Measurements from ENCODE around the gene GABRR3. TPM values are rescaled to one million over a fixed set of nuclear protein-coding genes. Genes with fewer than 3 reads are reported as not detected.

The GABRR3 gene
- total RNA-seq, 1 donor from 2014 or later: not detected

GRCh38 chr3:97950360-97950759 is 84.8 kb downstream of the GABRR3 start:
- H3K36me3 Mint-ChIP-seq (ENCODE audit: low read depth, unreplicated experiment): peaks cover 14% of the 10 kb centered on the region
- H3K4me3 Mint-ChIP-seq (ENCODE audit: unreplicated experiment): no peak overlapping the region
- TF ChIP-seq CTCF (IDR thresholded peaks at IDR 0.05; ENCODE audit: unreplicated experiment): no peak
- peaks cover 1% of the 10 kb centered on the region for H3K27me3 Mint-ChIP-seq (ENCODE audit: unreplicated experiment)
- no peaks in the 10 kb centered on the region for H3K4me1 Mint-ChIP-seq (ENCODE audit: unreplicated experiment)
- H3K27ac Mint-ChIP-seq (ENCODE audit: unreplicated experiment): no peak overlapping the region
- no peak for DNase-seq (ENCODE audit: low spot score)
- no peaks in the 10 kb centered on the region for H3K9me3 Mint-ChIP-seq (ENCODE audit: unreplicated experiment)

- TF ChIP-seq CTCF (IDR thresholded peaks at IDR 0.05; ENCODE audit: unreplicated experiment): no peak
- H3K4me3 Mint-ChIP-seq (ENCODE audit: unreplicated experiment): no peak overlapping the region
- H3K27me3 Mint-ChIP-seq (ENCODE audit: unreplicated experiment): no peaks in the 10 kb centered on the region
- H3K27ac Mint-ChIP-seq (ENCODE audit: unreplicated experiment): no peak overlapping the region
- no peaks in the 10 kb centered on the region for H3K9me3 Mint-ChIP-seq (ENCODE audit: unreplicated experiment)
- DNase-seq (ENCODE audit: low spot score): no peak
- peaks cover 14% of the 10 kb centered on the region for H3K36me3 Mint-ChIP-seq (ENCODE audit: low read depth, unreplicated experiment)
- H3K4me1 Mint-ChIP-seq (ENCODE audit: unreplicated experiment): no peaks in the 10 kb centered on the region
Observed at GRCh38 chr3:97949743-97950142, 85.4 kb downstream of the GABRR3 start.

- no peak for DNase-seq (ENCODE audit: low spot score)
- TF ChIP-seq CTCF (IDR thresholded peaks at IDR 0.05; ENCODE audit: unreplicated experiment): no peak
- Mint-ChIP-seq H3K36me3 (ENCODE audit: low read depth, unreplicated experiment) (peaks cover 14% of the 10 kb centered on the region), H3K4me1 (ENCODE audit: unreplicated experiment) (no peaks in the 10 kb centered on the region), H3K27me3 (ENCODE audit: unreplicated experiment) (no peaks in the 10 kb centered on the region), H3K27ac (ENCODE audit: unreplicated experiment) (no peak overlapping the region), H3K9me3 (ENCODE audit: unreplicated experiment) (no peaks in the 10 kb centered on the region), H3K4me3 (ENCODE audit: unreplicated experiment) (no peak overlapping the region)
Observed at GRCh38 chr3:97949110-97949485, 86.0 kb downstream of the GABRR3 start.

- no peaks in the 10 kb centered on the region for H3K27me3 Mint-ChIP-seq (ENCODE audit: unreplicated experiment)
- DNase-seq (ENCODE audit: low spot score): no peak
- H3K4me1 Mint-ChIP-seq (ENCODE audit: unreplicated experiment): no peaks in the 10 kb centered on the region
- H3K27ac Mint-ChIP-seq (ENCODE audit: unreplicated experiment): no peak overlapping the region
- no peak for TF ChIP-seq CTCF (IDR thresholded peaks at IDR 0.05; ENCODE audit: unreplicated experiment)
- no peaks in the 10 kb centered on the region for H3K9me3 Mint-ChIP-seq (ENCODE audit: unreplicated experiment)
- no peak overlapping the region for H3K4me3 Mint-ChIP-seq (ENCODE audit: unreplicated experiment)
- H3K36me3 Mint-ChIP-seq (ENCODE audit: low read depth, unreplicated experiment): peaks cover 15% of the 10 kb centered on the region
Observed at GRCh38 chr3:97948351-97949109, 86.6 kb downstream of the GABRR3 start.

GRCh38 chr3:97942801-97943546 is 92.1 kb downstream of the GABRR3 start:
- TF ChIP-seq CTCF (IDR thresholded peaks at IDR 0.05; ENCODE audit: unreplicated experiment): no peak
- no peak overlapping the region for H3K4me3 Mint-ChIP-seq (ENCODE audit: unreplicated experiment)
- H3K36me3 Mint-ChIP-seq (ENCODE audit: low read depth, unreplicated experiment): peaks cover 10% of the 10 kb centered on the region
- no peaks in the 10 kb centered on the region for H3K27me3 Mint-ChIP-seq (ENCODE audit: unreplicated experiment)
- no peak for DNase-seq (ENCODE audit: low spot score)
- no peaks in the 10 kb centered on the region for H3K4me1 Mint-ChIP-seq (ENCODE audit: unreplicated experiment)
- H3K27ac Mint-ChIP-seq (ENCODE audit: unreplicated experiment): no peak overlapping the region
- no peaks in the 10 kb centered on the region for H3K9me3 Mint-ChIP-seq (ENCODE audit: unreplicated experiment)
